HG03159 (cell line): Measurements from ENCODE around the gene ARHGAP26.

Source experiments
- ATAC-seq: cut with Tn5 transposase; IDR thresholded peaks from one replicate; pipeline ENCODE4 v1.9.1; 2021; ENCODE audit warnings: mild to moderate bottlenecking, moderate library complexity; ENCODE audit not compliant: unreplicated experiment

The ARHGAP26 gene

GRCh38 chr5:142871363-142872193 lies 101.4 kb downstream of the ARHGAP26 start:
- ATAC-seq = no peak

- no peak for ATAC-seq
Observed at GRCh38 chr5:142872217-142872616, 102.0 kb downstream of the ARHGAP26 start.

DNA sequence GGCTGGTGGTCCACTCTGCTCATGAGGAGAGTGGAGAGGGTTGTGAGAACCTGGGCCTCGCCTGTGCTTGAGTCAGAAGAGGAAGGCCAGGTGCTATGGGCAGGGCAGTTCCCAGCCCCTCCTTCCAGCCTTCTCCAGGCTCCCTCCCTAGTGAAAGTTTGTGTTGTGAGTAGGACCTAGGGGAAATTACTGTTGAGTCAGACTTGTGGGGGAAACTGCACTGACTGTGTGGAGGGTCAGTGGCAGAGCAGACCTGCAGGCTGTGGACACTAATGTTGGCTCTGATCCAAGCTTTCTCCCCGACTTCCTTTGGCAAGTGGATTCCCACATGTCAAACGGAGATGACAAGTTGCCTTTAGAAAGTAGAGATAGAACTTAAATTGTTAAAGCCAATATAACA lies 102.6 kb downstream of the ARHGAP26 start:
- ATAC-seq = no peak

GRCh38 chr5:142873831-142874230 lies 103.7 kb downstream of the ARHGAP26 start:
- ATAC-seq = no peak

- ATAC-seq = no peak
Observed at GRCh38 chr5:142874540-142874939, 104.4 kb downstream of the ARHGAP26 start.

GRCh38 chr5:142875936-142876335 lies 105.8 kb downstream of the ARHGAP26 start:
- no peak for ATAC-seq

GRCh38 chr5:142876817-142877216 lies 106.6 kb downstream of the ARHGAP26 start:
- ATAC-seq = no peak

DNA sequence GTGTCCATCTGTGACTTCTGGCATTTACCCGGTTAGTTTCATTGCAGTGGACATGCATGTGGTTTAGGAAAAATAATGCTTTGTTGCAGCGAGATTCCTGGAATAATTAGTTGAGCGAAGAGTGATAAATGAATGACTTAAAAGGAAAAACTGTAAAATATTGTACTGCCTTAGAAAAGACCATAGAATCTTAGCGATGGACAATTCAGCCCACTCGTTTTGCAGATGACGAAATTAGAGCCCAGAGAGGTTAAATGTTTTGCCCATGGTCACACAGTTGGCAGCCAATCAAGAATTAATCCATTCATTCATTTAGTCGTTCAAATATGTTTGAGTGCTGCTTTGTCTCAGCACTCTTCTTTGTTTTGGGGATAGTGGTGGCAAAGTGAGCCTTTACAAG lies 107.9 kb downstream of the ARHGAP26 start:
- ATAC-seq = no peak

GRCh38 chr5:142878638-142879037 lies 108.5 kb downstream of the ARHGAP26 start:
- no peak for ATAC-seq

DNA sequence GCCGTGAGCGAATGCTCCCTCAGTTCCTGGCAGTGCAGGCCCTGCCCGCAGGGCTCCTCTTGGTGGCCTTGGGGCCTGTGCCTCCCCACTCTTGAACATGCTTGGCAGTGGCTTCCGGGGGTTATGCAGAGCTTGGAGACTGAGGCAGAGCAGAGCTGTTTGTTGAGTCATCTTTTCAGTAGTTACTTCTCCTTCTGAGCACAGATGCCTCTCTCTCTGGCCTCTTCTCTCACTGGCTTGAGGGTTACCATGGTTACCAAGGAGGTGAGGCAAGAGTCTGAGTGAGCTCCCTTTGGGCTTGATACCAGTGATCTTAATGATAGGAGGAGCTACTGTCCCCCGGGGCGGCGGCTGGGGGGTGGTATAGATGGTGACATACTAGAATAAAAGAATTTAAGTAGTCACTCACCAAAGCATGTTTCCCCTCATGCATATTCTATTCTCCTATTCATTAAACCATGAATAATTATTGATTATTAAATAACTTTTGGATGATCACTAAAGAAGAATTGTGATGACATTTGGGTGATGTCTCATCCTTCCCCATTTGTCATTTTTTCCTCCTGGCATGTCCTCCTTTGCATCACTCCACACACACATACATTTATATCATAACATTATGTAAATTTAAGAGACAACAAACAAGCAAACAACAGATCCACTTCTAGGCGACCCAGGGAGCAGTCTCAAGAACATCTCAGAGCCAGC lies 111.1 kb downstream of the ARHGAP26 start:
- ATAC-seq = peak; percentile 75

DNA sequence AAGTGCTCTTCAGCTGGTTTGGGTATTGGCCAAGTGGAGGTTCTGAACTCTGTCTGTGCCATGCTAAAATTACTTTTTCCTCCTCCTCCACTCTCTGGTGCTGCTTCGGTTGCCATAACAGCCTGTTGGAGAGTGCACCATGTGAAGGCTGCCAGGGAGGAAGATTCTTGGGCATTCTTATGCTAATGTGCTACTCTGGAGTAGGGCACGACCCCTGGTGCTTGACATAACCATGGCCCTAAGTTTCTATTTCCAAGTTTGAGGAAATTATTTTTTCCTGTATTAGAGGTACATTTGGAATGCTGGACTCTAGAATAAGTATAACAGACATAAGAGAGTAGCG lies 111.6 kb downstream of the ARHGAP26 start:
- ATAC-seq = no peak

DNA sequence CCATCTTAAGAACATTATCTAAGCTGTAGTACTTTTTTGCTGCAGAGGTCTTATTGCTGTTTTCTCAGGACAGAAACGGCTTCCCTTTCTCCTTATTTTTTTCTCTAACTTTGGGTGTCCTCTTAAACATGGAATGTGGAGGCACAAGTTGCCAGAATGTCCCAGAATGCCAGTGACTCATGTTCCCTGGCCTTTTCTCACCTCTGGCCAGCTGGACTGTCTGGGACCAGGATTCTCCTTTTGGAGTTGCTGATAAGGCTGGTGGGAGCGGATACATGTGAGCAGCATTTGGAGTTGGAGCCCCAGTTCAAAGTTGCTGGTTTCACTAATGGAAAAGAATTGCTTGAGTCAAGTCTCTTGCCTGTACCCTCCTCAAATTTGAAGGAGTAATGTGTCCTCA lies 112.8 kb downstream of the ARHGAP26 start:
- ATAC-seq = no peak

DNA sequence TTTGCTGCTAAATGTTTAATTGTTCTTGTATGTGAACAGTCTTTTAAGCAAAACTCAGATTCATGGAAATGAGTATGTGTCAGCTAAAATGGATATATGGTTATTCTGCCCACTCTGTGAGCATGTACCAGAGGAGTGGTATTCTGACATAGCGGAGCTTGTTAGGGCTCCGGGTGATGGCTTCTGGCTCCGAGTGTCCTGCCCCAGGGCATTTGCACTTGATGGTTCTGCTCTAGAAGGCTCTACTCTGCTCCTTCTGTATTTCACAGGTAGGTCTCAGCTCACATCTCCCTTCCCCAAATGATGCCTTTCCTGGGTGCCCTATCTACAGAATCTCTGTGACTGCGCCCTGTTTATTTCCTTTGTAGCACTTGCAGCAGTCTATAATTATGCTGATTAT lies 113.3 kb downstream of the ARHGAP26 start:
- ATAC-seq = no peak

GRCh38 chr5:142884029-142884428 lies 113.9 kb downstream of the ARHGAP26 start:
- ATAC-seq = no peak

DNA sequence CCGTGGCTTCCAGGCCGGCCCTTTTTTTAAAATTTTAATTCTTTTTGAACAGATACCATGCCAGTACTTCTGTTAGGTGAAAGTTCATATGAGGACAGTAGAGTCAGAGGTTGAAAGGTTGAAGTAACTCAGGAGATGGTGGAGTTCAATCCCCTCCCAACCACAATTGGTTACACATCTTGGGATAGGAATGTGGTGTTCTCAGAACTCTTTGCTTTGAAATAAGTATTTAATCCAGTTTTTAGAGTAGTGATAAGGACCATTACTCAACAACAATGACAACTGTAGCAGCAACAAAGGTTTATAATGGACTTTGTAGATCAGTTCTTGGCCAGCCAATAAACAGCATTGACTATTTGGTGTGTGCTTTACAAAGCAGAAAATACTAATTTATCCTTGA lies 116.0 kb downstream of the ARHGAP26 start:
- no peak for ATAC-seq

DNA sequence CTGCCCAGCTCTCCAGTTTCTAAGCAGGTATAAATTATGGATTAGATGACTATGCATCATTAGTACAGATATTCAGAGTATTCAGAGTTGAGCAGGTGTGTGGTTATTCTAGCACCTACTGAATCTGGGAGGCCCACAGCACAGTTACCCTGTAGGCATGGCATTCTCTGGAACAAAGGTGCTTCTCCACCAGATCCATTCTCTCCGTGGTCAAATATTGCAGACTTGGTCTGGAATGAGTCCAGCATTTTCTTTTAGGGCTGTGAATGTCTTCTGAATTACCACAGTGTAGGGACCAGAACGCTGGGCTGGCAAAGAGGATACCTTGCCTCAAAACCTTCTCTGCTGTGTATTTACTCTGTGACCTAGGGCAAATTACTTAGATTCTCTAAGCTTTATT lies 116.8 kb downstream of the ARHGAP26 start:
- no peak for ATAC-seq

DNA sequence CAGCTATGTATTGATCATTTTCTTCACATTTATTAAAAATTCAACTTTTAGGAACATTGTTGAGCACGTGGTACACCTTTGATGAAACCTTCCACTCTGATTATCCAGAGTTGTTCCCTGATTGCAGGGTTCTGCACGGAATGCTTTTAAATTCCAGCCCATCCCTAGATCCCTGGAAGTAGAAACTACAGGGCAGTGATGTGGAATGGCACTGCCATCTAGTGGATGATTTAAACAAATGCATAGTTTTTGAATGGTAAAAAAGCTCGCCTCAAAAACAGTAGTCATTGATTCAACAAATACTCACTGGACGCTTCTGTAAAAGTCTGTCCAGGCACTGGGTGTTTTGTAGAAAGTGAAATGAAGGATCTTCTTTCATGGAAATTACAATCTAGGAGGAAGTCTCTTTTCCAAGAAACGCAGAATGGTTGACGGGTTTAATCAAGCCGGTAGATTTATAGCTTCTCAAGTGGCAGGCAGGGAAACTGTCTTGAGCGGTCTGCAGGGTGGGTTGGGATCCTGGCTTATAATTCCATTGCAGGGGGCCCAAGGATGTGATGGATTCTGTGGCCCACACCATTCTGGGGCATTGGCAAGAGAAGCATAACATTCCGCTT lies 118.4 kb downstream of the ARHGAP26 start:
- ATAC-seq = no peak

- ATAC-seq = no peak
Observed at GRCh38 chr5:142892021-142892420, 121.8 kb downstream of the ARHGAP26 start.

DNA sequence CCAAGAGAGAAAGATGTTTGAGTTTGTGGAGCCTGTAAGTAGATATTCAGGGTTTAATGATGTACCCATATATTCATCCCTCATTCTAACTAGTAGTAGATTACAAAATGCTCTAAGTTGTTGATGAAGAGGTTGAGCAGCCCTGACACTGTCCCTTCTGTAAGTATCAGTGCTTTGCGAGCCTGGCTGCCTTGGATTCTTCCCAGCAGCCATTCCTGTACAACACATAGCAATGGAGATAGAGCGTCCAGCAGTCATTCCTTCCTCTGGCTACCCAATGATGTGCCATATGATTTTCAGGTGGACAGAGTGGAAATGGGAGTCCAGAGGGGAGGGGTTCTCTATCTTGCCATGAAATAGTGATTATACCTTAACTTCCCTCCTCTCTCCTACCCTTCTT lies 124.1 kb downstream of the ARHGAP26 start:
- no peak for ATAC-seq

GRCh38 chr5:142894749-142895148 lies 124.6 kb downstream of the ARHGAP26 start:
- no peak for ATAC-seq

- no peak for ATAC-seq
Observed at GRCh38 chr5:142896325-142897007, 126.3 kb downstream of the ARHGAP26 start.
